Endothelial cell (in vitro differentiated cells): ENCODE results near the gene RAB39A. TPM values are rescaled to one million over a fixed set of nuclear protein-coding genes. Genes with fewer than 3 reads are reported as not detected.
"Not testable (repeated sequence)": the region's sequence is repeated elsewhere in the genome, so short reads cannot be mapped to it uniquely, and the experiment has no call there.

ENCODE experiments used
- DNase-seq: peaks from one replicate; pipeline ENCODE4 v3.0.0; 2021; ENCODE audit warnings: low spot score
- H3K27ac Mint-ChIP-seq: one replicate; pipeline ENCODE4 v1.8.0; 2021; ENCODE audit warnings: mixed read lengths, inconsistent platforms; ENCODE audit not compliant: unreplicated experiment
- H3K27me3 Mint-ChIP-seq: one replicate; pipeline ENCODE4 v1.8.0; 2021; ENCODE audit warnings: mild to moderate bottlenecking, moderate library complexity, mixed read lengths, inconsistent platforms; ENCODE audit not compliant: unreplicated experiment
- H3K36me3 Mint-ChIP-seq: one replicate; pipeline ENCODE4 v1.8.0; 2021; ENCODE audit warnings: mild to moderate bottlenecking, low read depth, mixed read lengths, inconsistent platforms; ENCODE audit not compliant: unreplicated experiment
- H3K4me1 Mint-ChIP-seq: one replicate; pipeline ENCODE4 v1.8.0; 2021; ENCODE audit warnings: mild to moderate bottlenecking, mixed read lengths, inconsistent platforms; ENCODE audit not compliant: unreplicated experiment
- H3K4me3 Mint-ChIP-seq: one replicate; pipeline ENCODE4 v1.8.0; 2021; ENCODE audit warnings: mild to moderate bottlenecking, mixed read lengths, inconsistent platforms; ENCODE audit not compliant: unreplicated experiment
- H3K9me3 Mint-ChIP-seq: one replicate; pipeline ENCODE4 v1.8.0; 2021; ENCODE audit warnings: mixed read lengths, inconsistent platforms; ENCODE audit not compliant: unreplicated experiment
- total RNA-seq: library from RNA; stranded (reverse); fragmentation: NEBNext Ultra II Directional; extraction: Animal tissue kit (Norgen Biotek cat#: 25700); gene quantifications from one replicate; pipeline ENCODE4 v1.2.1, GENCODE V29; 2021; ENCODE audit not compliant: unreplicated experiment
- TF ChIP-seq, protein P1 (sequence below): fragments of 200-600 bp; sonication (generic); IDR thresholded peaks from one replicate; pipeline ENCODE4 v1.5.0; 2021; ENCODE audit warnings: antibody characterized with exemption; ENCODE audit not compliant: unreplicated experiment

RAB39A gene
- total RNA-seq, 1 donor from 2014 or later, result 2.4 TPM

DNA sequence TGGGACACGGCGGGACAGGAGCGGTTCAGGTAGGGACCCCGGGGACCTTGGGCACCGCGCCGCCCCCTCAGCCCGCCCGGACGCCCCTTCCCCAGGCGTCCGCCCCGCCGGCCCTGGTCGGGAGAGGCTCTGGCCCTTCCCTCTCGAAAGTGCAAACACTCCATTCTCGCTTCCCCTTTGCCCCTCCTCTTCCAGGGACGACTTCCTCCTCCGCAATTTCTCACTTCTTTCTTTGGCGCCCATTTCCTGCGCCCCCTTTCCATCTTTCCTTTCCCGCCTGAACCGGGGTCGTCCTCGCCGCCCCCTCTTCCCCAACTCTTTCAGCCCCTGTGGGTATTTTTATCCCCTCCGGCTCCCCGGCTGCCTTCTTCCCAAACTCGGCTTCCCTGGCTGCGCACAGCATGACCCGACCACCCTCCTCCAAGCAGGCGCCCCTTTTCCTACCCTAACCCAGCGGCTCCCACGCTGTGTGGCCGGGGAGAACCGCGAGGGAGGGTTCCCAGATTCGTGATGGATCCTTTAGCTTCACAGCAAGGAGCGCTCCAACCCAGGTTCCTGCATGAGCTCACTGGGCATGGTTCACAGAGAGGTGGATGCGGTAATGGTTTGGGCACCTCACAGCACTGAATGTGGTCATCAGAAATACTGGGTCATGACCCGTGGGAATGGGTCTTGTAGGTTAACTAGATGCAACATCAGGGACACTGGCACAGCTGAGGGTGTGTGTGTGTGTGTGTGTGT is 689 bp downstream of the RAB39A start:
- TF ChIP-seq, protein P1, sequence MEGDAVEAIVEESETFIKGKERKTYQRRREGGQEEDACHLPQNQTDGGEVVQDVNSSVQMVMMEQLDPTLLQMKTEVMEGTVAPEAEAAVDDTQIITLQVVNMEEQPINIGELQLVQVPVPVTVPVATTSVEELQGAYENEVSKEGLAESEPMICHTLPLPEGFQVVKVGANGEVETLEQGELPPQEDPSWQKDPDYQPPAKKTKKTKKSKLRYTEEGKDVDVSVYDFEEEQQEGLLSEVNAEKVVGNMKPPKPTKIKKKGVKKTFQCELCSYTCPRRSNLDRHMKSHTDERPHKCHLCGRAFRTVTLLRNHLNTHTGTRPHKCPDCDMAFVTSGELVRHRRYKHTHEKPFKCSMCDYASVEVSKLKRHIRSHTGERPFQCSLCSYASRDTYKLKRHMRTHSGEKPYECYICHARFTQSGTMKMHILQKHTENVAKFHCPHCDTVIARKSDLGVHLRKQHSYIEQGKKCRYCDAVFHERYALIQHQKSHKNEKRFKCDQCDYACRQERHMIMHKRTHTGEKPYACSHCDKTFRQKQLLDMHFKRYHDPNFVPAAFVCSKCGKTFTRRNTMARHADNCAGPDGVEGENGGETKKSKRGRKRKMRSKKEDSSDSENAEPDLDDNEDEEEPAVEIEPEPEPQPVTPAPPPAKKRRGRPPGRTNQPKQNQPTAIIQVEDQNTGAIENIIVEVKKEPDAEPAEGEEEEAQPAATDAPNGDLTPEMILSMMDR, result no peak
- peak; percentile 14 for DNase-seq
- H3K27me3 Mint-ChIP-seq, result peaks cover 6% of the 10 kb centered on the region
- peaks cover 9% of the 10 kb centered on the region for H3K4me1 Mint-ChIP-seq
- H3K9me3 Mint-ChIP-seq, result no peaks in the 10 kb centered on the region
- peak overlapping the region; percentile 97 for H3K4me3 Mint-ChIP-seq
- no peak overlapping the region for H3K27ac Mint-ChIP-seq
- no peaks in the 10 kb centered on the region for H3K36me3 Mint-ChIP-seq

DNA sequence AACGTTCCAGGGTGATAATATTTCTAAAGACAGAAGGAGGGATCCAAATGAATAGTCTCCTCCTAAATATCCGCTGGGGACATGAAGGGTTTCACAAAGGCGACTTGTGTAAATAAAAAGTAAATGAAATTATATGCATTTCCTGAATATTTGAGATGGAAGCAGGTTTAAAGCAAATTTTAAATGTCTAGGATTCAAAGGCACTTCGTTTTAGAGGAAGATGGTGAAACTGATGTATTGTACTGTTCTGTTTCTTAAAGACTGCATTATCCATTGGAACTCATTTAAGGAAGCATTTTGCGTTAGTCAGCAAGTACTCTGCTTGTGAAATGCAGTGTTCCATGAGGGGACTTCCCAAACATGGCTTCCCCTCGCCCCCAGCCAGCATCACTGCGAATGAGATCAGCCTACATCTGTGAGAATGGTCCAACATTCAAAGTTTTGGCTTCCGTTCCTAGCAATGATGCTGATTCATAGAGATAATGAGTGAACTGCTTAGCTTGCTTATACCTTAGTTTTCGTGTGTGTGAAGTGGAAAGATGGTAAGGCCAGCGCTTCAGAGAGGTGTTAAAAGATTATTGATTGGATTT is 1.5 kb downstream of the RAB39A start:
- Mint-ChIP-seq H3K4me3 (peak overlapping the region; percentile 97), H3K27ac (no peak overlapping the region), H3K4me1 (peaks cover 9% of the 10 kb centered on the region), H3K9me3 (no peaks in the 10 kb centered on the region), H3K27me3 (peaks cover 6% of the 10 kb centered on the region), H3K36me3 (no peaks in the 10 kb centered on the region)
- DNase-seq, result no peak
- TF ChIP-seq, protein P1, result no peak

DNA sequence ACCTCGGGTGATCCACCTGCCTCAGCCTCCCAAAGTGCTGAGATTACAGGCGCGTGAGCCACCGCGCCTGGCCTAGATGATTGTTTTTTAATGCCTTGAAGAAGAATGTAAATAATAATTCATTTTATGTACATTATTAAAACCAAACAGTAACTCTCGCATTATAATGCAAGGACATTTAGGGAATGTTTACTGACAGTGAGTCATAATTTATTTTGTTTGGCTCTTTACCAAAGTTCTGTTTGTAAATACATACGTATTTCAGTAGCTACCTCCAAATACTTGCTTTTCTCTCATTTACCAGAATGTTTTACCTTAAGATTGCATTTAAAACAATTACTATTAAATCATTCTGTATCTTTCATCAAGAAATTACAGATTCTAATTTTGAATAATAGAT is 3.0 kb downstream of the RAB39A start:
- Mint-ChIP-seq H3K4me1 (peaks cover 9% of the 10 kb centered on the region), H3K27ac (no peak overlapping the region), H3K27me3 (peaks cover 6% of the 10 kb centered on the region), H3K9me3 (no peaks in the 10 kb centered on the region), H3K4me3 (no peak overlapping the region), H3K36me3 (no peaks in the 10 kb centered on the region)
- no peak for DNase-seq
- TF ChIP-seq, protein P1, result no peak

DNA sequence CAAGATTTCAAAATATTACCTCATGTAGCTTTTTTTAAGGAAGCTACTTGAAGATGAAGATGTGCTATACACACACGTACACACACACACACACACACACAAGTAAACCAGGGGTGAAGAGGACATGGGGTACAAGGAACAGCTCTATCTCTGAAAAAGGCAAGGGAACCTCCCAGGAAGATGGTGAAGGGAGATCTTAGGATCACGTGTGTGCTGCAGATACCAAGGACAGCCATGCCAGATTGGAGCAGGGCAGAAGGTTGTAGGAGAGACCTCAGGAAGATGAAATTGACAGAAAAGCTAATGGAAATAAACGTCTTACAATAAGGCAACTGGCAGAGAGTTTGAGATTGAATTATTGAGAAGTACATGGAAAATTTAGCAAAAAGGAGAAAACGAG is 19.7 kb downstream of the RAB39A start:
- no peak overlapping the region for H3K4me3 Mint-ChIP-seq
- H3K27me3 Mint-ChIP-seq, result no peaks in the 10 kb centered on the region
- TF ChIP-seq, protein P1, result no peak
- DNase-seq, result no peak
- no peak overlapping the region for H3K27ac Mint-ChIP-seq
- H3K36me3 Mint-ChIP-seq, result no peaks in the 10 kb centered on the region
- no peaks in the 10 kb centered on the region for H3K9me3 Mint-ChIP-seq
- peaks cover 3% of the 10 kb centered on the region for H3K4me1 Mint-ChIP-seq

DNA sequence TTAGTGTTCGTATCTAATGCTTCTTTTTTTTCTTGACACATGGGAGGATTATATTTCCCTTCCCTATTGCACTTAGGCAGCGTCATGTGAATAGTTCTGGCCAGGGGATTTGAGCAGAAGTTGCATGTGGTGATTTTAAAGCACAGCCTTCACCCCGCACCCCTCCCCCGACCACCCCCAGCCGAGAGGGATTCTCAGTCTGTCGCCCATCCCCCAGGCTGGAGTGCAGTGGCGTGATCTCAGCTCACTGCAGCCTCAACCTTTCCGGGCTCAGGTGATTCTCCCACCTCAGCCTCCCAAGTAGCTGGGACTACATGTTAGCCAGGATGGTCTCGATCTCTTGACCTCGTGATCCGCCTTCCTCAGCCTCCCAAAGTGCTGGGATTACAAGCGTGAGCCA is 20.1 kb downstream of the RAB39A start:
- H3K27me3 Mint-ChIP-seq, result not testable (repeated sequence)

More for the DNA sequence above, 20.1 kb downstream of the RAB39A start:
- H3K4me1 Mint-ChIP-seq, H3K36me3 Mint-ChIP-seq, DNase-seq, H3K9me3 Mint-ChIP-seq, H3K27ac Mint-ChIP-seq, H3K4me3 Mint-ChIP-seq: not testable (repeated sequence)
